GM12801 (cell line): ENCODE data around the gene OR1L6.

ENCODE experiments used
- TF ChIP-seq, protein P1 (sequence below): IDR thresholded peaks from one replicate; pipeline ENCODE4 v1.5.1; 2011; ENCODE audit warnings: control low read depth; ENCODE audit not compliant: insufficient read length; ENCODE audit errors: extremely low read depth

Gene OR1L6

DNA sequence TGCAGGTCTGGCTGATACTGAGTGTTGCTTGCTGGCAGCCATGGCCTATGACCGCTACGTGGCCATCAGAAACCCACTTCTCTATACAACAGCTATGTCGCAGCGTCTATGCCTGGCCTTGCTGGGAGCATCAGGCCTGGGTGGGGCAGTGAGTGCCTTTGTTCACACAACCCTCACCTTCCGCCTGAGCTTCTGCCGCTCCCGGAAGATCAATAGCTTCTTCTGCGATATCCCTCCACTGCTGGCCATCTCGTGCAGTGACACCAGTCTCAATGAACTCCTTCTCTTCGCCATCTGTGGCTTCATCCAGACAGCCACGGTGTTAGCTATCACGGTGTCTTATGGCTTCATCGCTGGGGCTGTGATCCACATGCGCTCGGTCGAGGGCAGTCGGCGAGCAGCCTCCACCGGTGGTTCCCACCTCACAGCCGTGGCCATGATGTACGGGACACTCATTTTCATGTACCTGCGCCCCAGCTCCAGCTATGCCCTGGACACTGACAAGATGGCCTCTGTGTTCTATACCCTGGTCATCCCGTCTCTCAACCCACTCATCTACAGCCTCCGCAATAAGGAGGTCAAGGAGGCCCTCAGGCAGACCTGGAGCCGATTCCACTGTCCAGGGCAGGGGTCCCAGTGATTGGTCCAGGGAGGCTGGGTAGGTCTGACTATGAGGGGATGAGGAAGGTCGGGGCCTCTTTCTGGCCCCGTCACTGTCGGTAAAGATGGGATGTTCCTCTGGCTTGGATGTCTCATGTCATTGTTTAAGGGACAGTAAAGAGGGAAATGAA lies 47.3 kb downstream of the OR1L6 start:
- TF ChIP-seq, protein P1, sequence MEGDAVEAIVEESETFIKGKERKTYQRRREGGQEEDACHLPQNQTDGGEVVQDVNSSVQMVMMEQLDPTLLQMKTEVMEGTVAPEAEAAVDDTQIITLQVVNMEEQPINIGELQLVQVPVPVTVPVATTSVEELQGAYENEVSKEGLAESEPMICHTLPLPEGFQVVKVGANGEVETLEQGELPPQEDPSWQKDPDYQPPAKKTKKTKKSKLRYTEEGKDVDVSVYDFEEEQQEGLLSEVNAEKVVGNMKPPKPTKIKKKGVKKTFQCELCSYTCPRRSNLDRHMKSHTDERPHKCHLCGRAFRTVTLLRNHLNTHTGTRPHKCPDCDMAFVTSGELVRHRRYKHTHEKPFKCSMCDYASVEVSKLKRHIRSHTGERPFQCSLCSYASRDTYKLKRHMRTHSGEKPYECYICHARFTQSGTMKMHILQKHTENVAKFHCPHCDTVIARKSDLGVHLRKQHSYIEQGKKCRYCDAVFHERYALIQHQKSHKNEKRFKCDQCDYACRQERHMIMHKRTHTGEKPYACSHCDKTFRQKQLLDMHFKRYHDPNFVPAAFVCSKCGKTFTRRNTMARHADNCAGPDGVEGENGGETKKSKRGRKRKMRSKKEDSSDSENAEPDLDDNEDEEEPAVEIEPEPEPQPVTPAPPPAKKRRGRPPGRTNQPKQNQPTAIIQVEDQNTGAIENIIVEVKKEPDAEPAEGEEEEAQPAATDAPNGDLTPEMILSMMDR: no peak

DNA sequence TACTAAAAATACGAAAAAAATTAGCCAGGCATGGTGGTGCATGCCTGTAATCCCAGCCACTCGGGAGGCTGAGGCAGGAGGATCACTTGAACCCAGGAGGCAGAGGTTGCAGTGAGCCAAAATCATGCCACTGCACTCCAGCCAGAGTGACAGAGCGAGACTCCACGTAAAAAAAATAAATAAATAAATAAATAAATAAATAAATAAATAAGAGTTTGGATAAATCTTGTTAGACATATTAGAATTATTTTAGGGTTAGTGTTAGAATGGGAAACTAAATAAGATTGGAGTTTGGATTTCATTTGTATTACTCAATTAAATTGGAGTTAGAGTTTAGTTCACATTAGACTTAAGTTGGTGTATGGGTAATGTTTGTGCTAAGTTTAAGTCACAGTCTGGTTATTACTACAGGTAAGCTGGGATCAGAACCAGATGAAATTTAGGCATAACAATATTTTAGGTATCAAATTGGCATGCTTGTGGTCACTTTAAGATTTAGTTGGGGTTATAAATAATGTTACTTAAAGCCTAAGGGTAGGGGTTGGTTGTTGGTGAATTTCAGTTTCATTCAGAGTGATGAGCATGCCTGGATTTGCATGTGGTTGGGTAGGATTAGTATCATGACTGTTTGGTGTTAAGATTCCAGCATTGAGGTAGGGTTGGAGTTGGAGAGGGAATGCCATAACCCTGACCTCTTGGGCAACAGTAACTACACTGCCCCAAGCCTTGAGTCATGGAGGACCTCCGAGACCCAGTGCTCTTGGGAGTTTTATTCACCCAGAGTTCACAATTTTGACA lies 50.0 kb downstream of the OR1L6 start:
- TF ChIP-seq, protein P1: no peak

DNA sequence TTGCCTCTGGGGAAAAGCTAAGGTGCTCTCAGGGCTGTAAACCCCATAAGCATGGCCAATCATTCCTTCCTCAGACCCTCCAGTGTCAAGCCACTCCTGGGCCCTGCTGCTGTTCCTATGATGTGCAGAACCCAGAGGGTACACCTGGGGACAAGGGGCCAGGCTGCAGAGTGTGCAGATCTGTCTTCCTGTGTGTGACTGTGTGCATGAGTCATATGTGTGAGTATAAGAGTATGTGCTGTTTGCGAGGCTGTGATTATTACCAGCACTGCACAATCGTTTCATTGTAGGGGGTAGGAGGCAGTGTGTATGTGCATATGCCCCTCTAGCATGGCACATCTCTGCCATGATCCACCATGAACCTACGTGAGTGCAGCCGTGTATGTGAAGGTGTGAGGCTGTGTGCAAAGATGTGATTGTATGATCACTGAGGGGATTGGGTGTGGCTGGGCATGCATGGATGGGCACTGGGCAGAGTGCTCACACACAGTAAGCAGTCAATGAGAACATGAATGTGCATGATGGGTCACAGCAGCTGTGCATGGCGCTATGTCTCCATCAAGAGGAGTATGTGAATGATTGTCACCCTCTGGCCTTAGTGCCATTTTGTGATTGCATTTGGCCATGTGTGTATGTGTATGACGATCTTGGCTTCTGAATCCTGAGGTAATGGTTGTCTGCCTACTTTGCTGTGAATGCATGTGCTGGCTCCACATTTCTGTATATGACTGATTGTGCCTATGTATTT lies 55.4 kb downstream of the OR1L6 start:
- TF ChIP-seq, protein P1: no peak
